ENCODE results near the gene NOD2.

The NOD2 gene

GRCh38 chr16:50684823-50685461 is 8.5 kb upstream of the NOD2 start:
- no peak for TF ChIP-seq CTCF (IDR thresholded peaks at IDR 0.05; ENCODE audit: extremely low read depth, missing control alignments)
- no peak for DNase-seq (ENCODE audit: low spot score)

GRCh38 chr16:50685462-50686063 is 7.8 kb upstream of the NOD2 start:
- no peak for DNase-seq (ENCODE audit: low spot score)
- no peak for TF ChIP-seq CTCF (IDR thresholded peaks at IDR 0.05; ENCODE audit: extremely low read depth, missing control alignments)

GRCh38 chr16:50688083-50688482 is 5.3 kb upstream of the NOD2 start:
- DNase-seq (ENCODE audit: low spot score): no peak
- no peak for TF ChIP-seq CTCF (IDR thresholded peaks at IDR 0.05; ENCODE audit: extremely low read depth, missing control alignments)

- TF ChIP-seq CTCF (IDR thresholded peaks at IDR 0.05; ENCODE audit: extremely low read depth, missing control alignments): no peak
- no peak for DNase-seq (ENCODE audit: low spot score)
Measured at GRCh38 chr16:50688867-50689266, 4.5 kb upstream of the NOD2 start.

GRCh38 chr16:50690177-50690576 is 3.2 kb upstream of the NOD2 start:
- TF ChIP-seq CTCF (IDR thresholded peaks at IDR 0.05; ENCODE audit: extremely low read depth, missing control alignments): no peak
- no peak for DNase-seq (ENCODE audit: low spot score)

- no peak for TF ChIP-seq CTCF (IDR thresholded peaks at IDR 0.05; ENCODE audit: extremely low read depth, missing control alignments)
- DNase-seq (ENCODE audit: low spot score): no peak
Measured at GRCh38 chr16:50692644-50692998, 785 bp upstream of the NOD2 start.

GRCh38 chr16:50694206-50694605 is 800 bp downstream of the NOD2 start:
- peak; percentile 76 for DNase-seq (ENCODE audit: low spot score)
- no peak for TF ChIP-seq CTCF (IDR thresholded peaks at IDR 0.05; ENCODE audit: extremely low read depth, missing control alignments)
